HG02678 (cell line): ENCODE results near the gene ABTB2.

Experiments
- ATAC-seq: cut with Tn5 transposase; IDR thresholded peaks from one replicate; pipeline ENCODE4 v1.9.1; 2021; ENCODE audit warnings: mild to moderate bottlenecking, moderate library complexity; ENCODE audit not compliant: unreplicated experiment

ABTB2 gene

GRCh38 chr11:34296412-34296811 lies 61.4 kb downstream of the ABTB2 start:
- no peak for ATAC-seq

GRCh38 chr11:34292546-34292945 lies 65.3 kb downstream of the ABTB2 start:
- no peak for ATAC-seq

GRCh38 chr11:34292111-34292510 lies 65.7 kb downstream of the ABTB2 start:
- ATAC-seq: no peak

GRCh38 chr11:34290926-34291325 lies 66.9 kb downstream of the ABTB2 start:
- ATAC-seq: no peak

GRCh38 chr11:34288492-34288891 lies 69.3 kb downstream of the ABTB2 start:
- ATAC-seq: no peak

- no peak for ATAC-seq
These were observed 72.9 kb downstream of the ABTB2 start for GRCh38 chr11:34284811-34285481.

GRCh38 chr11:34284156-34284555 lies 73.7 kb downstream of the ABTB2 start:
- ATAC-seq: no peak

GRCh38 chr11:34280945-34281872 lies 76.6 kb downstream of the ABTB2 start:
- ATAC-seq: no peak

- peak; percentile 78 for ATAC-seq
These were observed 79.0 kb downstream of the ABTB2 start for GRCh38 chr11:34278693-34279297.

GRCh38 chr11:34278175-34278574 lies 79.6 kb downstream of the ABTB2 start:
- no peak for ATAC-seq

GRCh38 chr11:34277171-34277570 lies 80.6 kb downstream of the ABTB2 start:
- ATAC-seq: no peak

GRCh38 chr11:34276352-34276864 lies 81.4 kb downstream of the ABTB2 start:
- no peak for ATAC-seq

GRCh38 chr11:34275486-34275885 lies 82.3 kb downstream of the ABTB2 start:
- ATAC-seq: no peak

- no peak for ATAC-seq
These were observed 83.0 kb downstream of the ABTB2 start for GRCh38 chr11:34274712-34275398.

GRCh38 chr11:34273099-34273498 lies 84.7 kb downstream of the ABTB2 start:
- no peak for ATAC-seq

- no peak for ATAC-seq
These were observed 86.1 kb downstream of the ABTB2 start for GRCh38 chr11:34271727-34272126.

- ATAC-seq: no peak
These were observed 87.1 kb downstream of the ABTB2 start for GRCh38 chr11:34270711-34271110.

- ATAC-seq: no peak
These were observed 88.0 kb downstream of the ABTB2 start for GRCh38 chr11:34269694-34270245.

- ATAC-seq: no peak
These were observed 88.8 kb downstream of the ABTB2 start for GRCh38 chr11:34268906-34269430.

GRCh38 chr11:34267417-34267816 lies 90.4 kb downstream of the ABTB2 start:
- ATAC-seq: no peak
